GM12801 (cell line): ENCODE measurements around the gene TDRD9.

Experiments
- TF ChIP-seq, protein P1 (sequence below): IDR thresholded peaks from one replicate; pipeline ENCODE4 v1.5.1; 2011; ENCODE audit warnings: control low read depth; ENCODE audit not compliant: insufficient read length; ENCODE audit errors: extremely low read depth

The TDRD9 gene

GRCh38 chr14:104003616-104004015 is 75.4 kb downstream of the TDRD9 start:
- TF ChIP-seq, protein P1, sequence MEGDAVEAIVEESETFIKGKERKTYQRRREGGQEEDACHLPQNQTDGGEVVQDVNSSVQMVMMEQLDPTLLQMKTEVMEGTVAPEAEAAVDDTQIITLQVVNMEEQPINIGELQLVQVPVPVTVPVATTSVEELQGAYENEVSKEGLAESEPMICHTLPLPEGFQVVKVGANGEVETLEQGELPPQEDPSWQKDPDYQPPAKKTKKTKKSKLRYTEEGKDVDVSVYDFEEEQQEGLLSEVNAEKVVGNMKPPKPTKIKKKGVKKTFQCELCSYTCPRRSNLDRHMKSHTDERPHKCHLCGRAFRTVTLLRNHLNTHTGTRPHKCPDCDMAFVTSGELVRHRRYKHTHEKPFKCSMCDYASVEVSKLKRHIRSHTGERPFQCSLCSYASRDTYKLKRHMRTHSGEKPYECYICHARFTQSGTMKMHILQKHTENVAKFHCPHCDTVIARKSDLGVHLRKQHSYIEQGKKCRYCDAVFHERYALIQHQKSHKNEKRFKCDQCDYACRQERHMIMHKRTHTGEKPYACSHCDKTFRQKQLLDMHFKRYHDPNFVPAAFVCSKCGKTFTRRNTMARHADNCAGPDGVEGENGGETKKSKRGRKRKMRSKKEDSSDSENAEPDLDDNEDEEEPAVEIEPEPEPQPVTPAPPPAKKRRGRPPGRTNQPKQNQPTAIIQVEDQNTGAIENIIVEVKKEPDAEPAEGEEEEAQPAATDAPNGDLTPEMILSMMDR, result no peak

DNA sequence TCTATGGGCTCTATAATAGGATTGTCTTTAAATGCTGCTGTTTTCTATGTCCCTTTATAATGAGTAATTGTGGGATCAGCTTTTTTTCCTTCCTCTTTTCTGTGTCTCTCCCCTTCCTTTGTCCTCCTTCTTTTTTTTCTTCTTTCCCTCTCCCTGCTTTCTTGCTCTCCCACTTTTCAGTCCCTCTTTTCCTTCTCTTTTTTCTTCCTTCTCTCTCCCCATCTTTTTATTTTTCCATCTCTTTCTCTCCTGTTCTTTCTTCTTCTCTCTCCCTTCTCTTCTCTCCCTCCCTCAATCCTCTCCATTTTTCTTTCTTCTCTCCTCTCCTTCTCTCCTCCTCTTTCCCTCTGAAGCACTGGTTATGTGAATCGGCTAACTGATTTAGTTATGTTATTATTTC is 76.6 kb downstream of the TDRD9 start:
- TF ChIP-seq, protein P1, result no peak

DNA sequence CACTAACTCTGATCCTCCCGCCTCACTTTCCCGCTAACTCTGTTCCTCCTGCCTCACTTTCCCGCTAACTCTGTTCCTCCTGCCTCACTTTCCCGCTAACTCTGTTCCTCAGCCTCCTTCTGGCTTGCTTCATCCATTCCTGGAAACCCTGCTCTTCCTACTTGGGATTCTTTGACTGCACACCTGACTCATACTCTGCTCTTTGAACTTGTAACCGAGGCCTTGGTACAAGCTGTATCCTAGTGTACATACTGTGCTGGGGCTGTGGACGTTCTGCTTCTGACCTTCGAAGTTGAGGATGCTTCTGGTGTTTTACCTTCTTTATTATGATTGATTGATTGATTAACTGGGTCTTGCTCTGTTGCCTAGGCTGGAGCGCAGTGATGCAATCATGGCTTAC is 77.2 kb downstream of the TDRD9 start:
- TF ChIP-seq, protein P1, result no peak

- TF ChIP-seq, protein P1, result no peak
Observed at GRCh38 chr14:104007121-104007520, 78.9 kb downstream of the TDRD9 start.

DNA sequence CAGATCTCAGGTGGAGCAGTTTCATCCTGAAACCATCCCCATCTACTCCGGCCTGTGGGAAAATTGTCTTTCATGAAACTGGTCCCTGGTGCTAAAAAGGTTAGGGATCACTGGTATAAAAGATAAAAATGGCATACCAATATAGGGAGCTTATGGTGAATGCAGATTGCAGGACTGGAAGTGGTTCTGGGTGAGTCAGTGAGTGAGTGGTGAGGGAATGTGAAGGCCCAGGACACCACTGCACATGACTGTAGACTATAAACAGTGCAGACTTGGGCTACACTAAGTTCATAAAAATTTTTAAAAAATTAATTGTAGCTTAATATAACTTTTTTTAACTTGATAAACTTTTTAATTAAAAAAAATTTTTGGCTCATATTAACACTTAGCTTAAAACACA is 81.0 kb downstream of the TDRD9 start:
- TF ChIP-seq, protein P1, result no peak

DNA sequence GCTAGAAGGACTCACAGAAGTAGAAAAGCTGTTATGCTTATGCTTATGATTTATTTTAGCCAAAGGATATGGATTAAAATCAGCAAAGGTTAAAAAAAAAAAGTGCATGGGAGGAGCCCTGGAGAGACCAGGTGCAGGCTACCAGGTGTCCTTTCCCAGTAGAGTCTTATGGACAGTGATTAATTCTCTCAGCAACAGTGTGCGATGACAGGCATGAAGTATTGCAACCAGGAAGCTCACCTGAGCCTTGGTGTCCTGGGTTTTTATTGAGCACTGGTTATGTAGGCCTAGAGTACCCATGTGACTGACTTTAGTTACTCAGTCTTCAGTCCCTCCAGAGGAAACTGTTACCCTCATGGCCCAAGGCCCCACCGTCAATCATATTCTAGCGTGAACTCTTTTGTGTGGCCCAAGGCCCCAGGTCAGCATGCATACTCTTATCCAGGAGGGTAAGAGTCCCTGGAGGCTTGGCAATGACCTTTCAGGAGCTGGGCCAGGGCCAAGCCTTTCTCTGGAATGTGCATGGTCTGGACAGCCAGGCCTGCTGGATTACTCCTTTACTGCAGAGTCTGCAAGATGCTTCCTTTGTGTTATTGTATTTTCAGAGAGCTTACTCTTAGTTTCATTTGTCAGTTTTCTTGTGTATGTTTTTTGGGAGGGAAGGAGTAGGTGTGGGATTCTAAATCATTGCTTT is 83.7 kb downstream of the TDRD9 start:
- TF ChIP-seq, protein P1, result no peak

- TF ChIP-seq, protein P1, result no peak
Observed at GRCh38 chr14:104014764-104015163, 86.5 kb downstream of the TDRD9 start.
